HG03521 (cell line): ENCODE measurements around the gene LAMB1.

Experiments used
- ATAC-seq: cut with Tn5 transposase; IDR thresholded peaks from one replicate; pipeline ENCODE4 v1.9.1; 2021; ENCODE audit warnings: mild to moderate bottlenecking, moderate library complexity; ENCODE audit not compliant: unreplicated experiment

The LAMB1 gene

GRCh38 chr7:107884066-107884818, 118.7 kb downstream of the LAMB1 start:
- no peak for ATAC-seq

- no peak for ATAC-seq
Measured at GRCh38 chr7:107882766-107883165, 120.2 kb downstream of the LAMB1 start.

GRCh38 chr7:107879400-107880035, 123.4 kb downstream of the LAMB1 start:
- ATAC-seq, result peak; percentile 78

- no peak for ATAC-seq
Measured at GRCh38 chr7:107878636-107879035, 124.3 kb downstream of the LAMB1 start.

GRCh38 chr7:107877731-107878382, 125.1 kb downstream of the LAMB1 start:
- no peak for ATAC-seq

GRCh38 chr7:107876916-107877315, 126.0 kb downstream of the LAMB1 start:
- ATAC-seq, result no peak

- no peak for ATAC-seq
Measured at GRCh38 chr7:107874605-107875446, 128.1 kb downstream of the LAMB1 start.

GRCh38 chr7:107874111-107874510, 128.8 kb downstream of the LAMB1 start:
- ATAC-seq, result no peak
